ENCODE results near the gene ALS2.

DNA sequence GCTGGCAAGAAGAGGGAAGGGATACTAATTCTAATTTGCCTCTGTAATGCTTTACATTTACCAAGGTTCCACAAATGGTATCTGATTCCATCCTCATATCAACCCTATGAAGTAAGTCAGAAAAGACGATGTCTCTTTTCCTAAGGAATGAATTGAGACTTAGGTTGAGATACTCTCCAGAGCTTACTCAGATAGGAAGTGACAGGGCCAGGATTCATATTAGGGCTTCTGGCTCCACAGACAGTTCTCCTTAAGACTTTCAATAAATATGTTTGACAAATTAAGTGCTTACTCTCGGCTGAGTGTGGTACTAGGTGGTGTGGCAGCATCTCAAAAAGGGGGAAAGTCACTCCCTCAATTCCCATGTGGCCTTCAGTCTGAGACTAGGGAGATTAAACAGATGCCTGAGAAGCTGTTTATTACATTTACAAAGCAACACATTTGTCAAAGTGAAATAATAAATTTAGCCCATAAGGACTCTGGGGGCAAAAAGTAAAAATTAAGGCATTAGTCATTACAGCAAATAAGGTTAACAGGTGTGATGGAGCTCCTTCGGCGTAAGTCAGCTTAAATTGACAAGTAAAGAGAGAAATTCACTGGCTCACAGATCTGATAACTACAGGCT is 39.8 kb upstream of the ALS2 start:
- TF ChIP-seq POLR2AphosphoS5 (IDR thresholded peaks at IDR 0.05; ENCODE audit: low read depth) = no peak
- TF ChIP-seq CTCF (IDR thresholded peaks at IDR 0.05; ENCODE audit: insufficient read depth, low read length) = no peak
- no peak for TF ChIP-seq GABPA (IDR thresholded peaks at IDR 0.05; ENCODE audit: low read depth)
